K562 (cell line): ENCODE measurements around the gene CHCHD4. TPM values are rescaled to one million over a fixed set of nuclear protein-coding genes. Genes with fewer than 3 reads are reported as not detected.
A peak's percentile ranks its signal among the peaks of the same experiment; 100 is the strongest.

Experiments used
- ASH1L ChIP-seq: fragments of 450-650 bp; IDR thresholded peaks from 2 replicates; pipeline ENCODE4 v1.6.1; 2018; ENCODE audit warnings: borderline replicate concordance, mild to moderate bottlenecking, low read depth; ENCODE audit not compliant: partially characterized antibody
- CREB3L1 ChIP-seq: fragments of 450-650 bp; IDR thresholded peaks from 2 replicates; pipeline ENCODE4 v1.6.1; 2014; ENCODE audit warnings: low read depth, mild to moderate bottlenecking, moderate library complexity, borderline replicate concordance
- CTBP1 ChIP-seq: fragments of 450-650 bp; IDR thresholded peaks from 2 replicates; pipeline ENCODE4 v1.6.1; 2016; ENCODE audit warnings: borderline replicate concordance
- HDGF ChIP-seq: fragments of 450-650 bp; IDR thresholded peaks from 2 replicates; pipeline ENCODE4 v1.6.1; 2016
- HNRNPUL1 ChIP-seq: fragments of 200-400 bp; formaldehyde crosslinking; IDR thresholded peaks from 2 replicates; pipeline ENCODE4 v1.6.1; 2017; ENCODE audit warnings: low read length
- JUN ChIP-seq, 2 experiments: sonication (generic) in 1 of 2; formaldehyde crosslinking in 1 of 2; IDR thresholded peaks; 2 replicates each; pipeline versions ENCODE4 v1.6.1 to v1.8.0; 2012 to 2022; ENCODE audit warnings: borderline replicate concordance in 2 of 2, mild to moderate bottlenecking in 2 of 2, improper control_type of control experiment in 1 of 2, low read depth in 1 of 2, low read length in 1 of 2, missing genetic modification reagents in 1 of 2
- KLF10 ChIP-seq: fragments of 250-450 bp; sonication (Bioruptor Pico); IDR thresholded peaks from 2 replicates; pipeline ENCODE4 v1.6.1; 2021; ENCODE audit warnings: matching md5 sums
- ZBTB11 ChIP-seq, 3 experiments: fragments of 200-800 bp in 1 of 3; fragments of 250-450 bp in 1 of 3; fragments of 450-650 bp in 1 of 3; sonication (Bioruptor Pico) in 1 of 3; sonication (Bioruptor generic) in 1 of 3; formaldehyde crosslinking in 1 of 3; IDR thresholded peaks; 2 replicates each; pipeline versions ENCODE4 v1.6.1 to v1.8.0; 2016 to 2022; ENCODE audit warnings: mild to moderate bottlenecking in 2 of 3, missing genetic modification characterization in 2 of 3, missing compliant biosample characterization in 1 of 3, moderate library complexity in 1 of 3
- ZNF384 ChIP-seq: IDR thresholded peaks from 2 replicates; pipeline ENCODE4 v1.6.1; 2012; ENCODE audit warnings: low read depth, low read length, improper control_type of control experiment
- ZNF639 ChIP-seq, 2 experiments: fragments of 200-800 bp in 1 of 2; sonication (Bioruptor generic) in 1 of 2; sonication (generic) in 1 of 2; formaldehyde crosslinking in 1 of 2; IDR thresholded peaks in 1 of 2; conservative IDR thresholded peaks in 1 of 2; 2 replicates each; pipeline versions ENCODE4 v1.5.0 to v1.6.1; 2016 to 2020; ENCODE audit warnings: missing compliant biosample characterization in 1 of 2, missing genetic modification characterization in 1 of 2, missing genetic modification reagents in 1 of 2
- polyA plus RNA-seq, 8 experiments: library from polyadenylated mRNA; depleted of rRNA in 4 of 8; stranded (reverse) in 5 of 8; unstranded in 3 of 8; fragments of >200 nt; fragmentation: Nextera tagmentation in 2 of 8; fragmentation: Illumina TruSeq in 1 of 8; extraction: Ambion mirVana in 2 of 8; extraction: Trizol in 1 of 8; gene quantifications; 2 replicates each; pipeline versions ENCODE4 v1.2.1 to v1.2.3, GENCODE V29; 2011 to 2014; ENCODE audit warnings: inconsistent platforms in 1 of 8, missing spikeins in 1 of 8
- total RNA-seq, 7 experiments: library from RNA; depleted of rRNA in 6 of 7; stranded (reverse); fragments of >200 nt in 6 of 7; fragmentation: Illumina TruSeq in 2 of 7; extraction: Trizol in 2 of 7; gene quantifications; 2 replicates each; pipeline versions ENCODE4 v1.2.1 to v1.2.3, GENCODE V29; 2011 to 2021; ENCODE audit warnings: low replicate concordance in 1 of 7
- TF ChIP-seq, protein P1 (sequence below): fragments of 250-450 bp; sonication (Bioruptor Pico); IDR thresholded peaks from 2 replicates; pipeline ENCODE4 v1.8.0; 2022; ENCODE audit warnings: inconsistent platforms
- TF ChIP-seq, protein P2 (sequence below): fragments of 450-650 bp; conservative IDR thresholded peaks from 2 replicates; pipeline ENCODE4 v1.6.1; 2016; ENCODE audit warnings: missing genetic modification characterization, low read depth, mild to moderate bottlenecking, control low read depth, missing compliant biosample characterization
- TF ChIP-seq, protein P3 (sequence below): fragments of 450-650 bp; IDR thresholded peaks from 2 replicates; pipeline ENCODE4 v1.6.1; 2016; ENCODE audit warnings: borderline replicate concordance

CHCHD4 gene
- total and polyA plus RNA-seq, 9 of the 15 experiments (the other 6 are each of a cell fraction or from before 2014, with no cell fraction given) = 55.4 to 225 (median 77.2) TPM

DNA sequence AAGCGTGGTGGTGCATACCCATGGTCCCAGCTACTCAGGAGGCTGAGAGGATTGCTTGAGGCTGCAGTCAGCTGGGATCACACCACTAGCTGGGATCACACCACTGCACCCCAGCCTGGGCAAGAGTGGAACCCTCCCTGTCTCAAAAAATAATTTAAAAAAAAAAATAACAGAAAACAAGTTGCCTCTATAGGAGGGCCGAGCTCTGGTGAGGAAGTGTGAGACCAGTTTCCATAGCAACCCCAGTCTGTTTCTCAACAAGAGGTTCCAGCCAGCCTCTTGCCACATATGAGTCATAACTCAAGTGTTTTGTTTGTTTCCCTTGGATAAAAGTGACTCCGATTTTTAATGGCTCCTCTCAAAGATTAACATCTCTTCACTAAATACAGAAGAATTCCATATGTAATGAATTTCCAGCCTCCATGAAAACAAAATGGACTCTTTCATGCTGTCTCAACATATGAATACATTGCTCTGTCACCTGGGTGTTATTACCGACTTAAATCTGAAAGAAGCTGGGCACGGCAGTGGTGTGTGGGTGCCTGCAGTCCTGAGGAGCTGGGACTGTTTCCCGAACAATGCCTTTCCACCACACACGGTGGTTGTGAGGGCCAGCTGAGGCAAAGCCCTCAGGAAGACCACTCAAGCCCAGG is 19.9 kb upstream of the CHCHD4 start (continued):
- peak in 1 of 2 experiments; percentile 82; a peak in 2 of 4 replicates for TF ChIP-seq ZNF639 (CRISPR knock-in tag; conservative IDR thresholded peaks at IDR 0.05 in 1 of 2, IDR thresholded peaks at IDR 0.05 in 1 of 2)
- no peak for TF ChIP-seq CREB3L1
- TF ChIP-seq ZNF384 = peak; percentile 27; the same call in 1 of the 2 replicates
- no peak for TF ChIP-seq KLF10 (CRISPR knock-in tag)
- no peak for TF ChIP-seq HNRNPUL1
- no peak for TF ChIP-seq CTBP1
- TF ChIP-seq, protein P1, sequence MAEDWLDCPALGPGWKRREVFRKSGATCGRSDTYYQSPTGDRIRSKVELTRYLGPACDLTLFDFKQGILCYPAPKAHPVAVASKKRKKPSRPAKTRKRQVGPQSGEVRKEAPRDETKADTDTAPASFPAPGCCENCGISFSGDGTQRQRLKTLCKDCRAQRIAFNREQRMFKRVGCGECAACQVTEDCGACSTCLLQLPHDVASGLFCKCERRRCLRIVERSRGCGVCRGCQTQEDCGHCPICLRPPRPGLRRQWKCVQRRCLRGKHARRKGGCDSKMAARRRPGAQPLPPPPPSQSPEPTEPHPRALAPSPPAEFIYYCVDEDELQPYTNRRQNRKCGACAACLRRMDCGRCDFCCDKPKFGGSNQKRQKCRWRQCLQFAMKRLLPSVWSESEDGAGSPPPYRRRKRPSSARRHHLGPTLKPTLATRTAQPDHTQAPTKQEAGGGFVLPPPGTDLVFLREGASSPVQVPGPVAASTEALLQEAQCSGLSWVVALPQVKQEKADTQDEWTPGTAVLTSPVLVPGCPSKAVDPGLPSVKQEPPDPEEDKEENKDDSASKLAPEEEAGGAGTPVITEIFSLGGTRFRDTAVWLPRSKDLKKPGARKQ (CRISPR knock-in tag) = no peak
- peak; percentile 97 for TF ChIP-seq JUN (IDR thresholded peaks at IDR 0.05; ENCODE audit: borderline replicate concordance, low read depth, low read length)
- TF ChIP-seq JUN (CRISPR knock-in tag; IDR thresholded peaks at IDR 0.05; ENCODE audit: borderline replicate concordance) = no peak
- TF ChIP-seq HDGF = no peak
- TF ChIP-seq ASH1L = no peak
- TF ChIP-seq, protein P2, sequence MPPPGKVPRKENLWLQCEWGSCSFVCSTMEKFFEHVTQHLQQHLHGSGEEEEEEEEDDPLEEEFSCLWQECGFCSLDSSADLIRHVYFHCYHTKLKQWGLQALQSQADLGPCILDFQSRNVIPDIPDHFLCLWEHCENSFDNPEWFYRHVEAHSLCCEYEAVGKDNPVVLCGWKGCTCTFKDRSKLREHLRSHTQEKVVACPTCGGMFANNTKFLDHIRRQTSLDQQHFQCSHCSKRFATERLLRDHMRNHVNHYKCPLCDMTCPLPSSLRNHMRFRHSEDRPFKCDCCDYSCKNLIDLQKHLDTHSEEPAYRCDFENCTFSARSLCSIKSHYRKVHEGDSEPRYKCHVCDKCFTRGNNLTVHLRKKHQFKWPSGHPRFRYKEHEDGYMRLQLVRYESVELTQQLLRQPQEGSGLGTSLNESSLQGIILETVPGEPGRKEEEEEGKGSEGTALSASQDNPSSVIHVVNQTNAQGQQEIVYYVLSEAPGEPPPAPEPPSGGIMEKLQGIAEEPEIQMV (tag) = no peak
- TF ChIP-seq, protein P3, sequence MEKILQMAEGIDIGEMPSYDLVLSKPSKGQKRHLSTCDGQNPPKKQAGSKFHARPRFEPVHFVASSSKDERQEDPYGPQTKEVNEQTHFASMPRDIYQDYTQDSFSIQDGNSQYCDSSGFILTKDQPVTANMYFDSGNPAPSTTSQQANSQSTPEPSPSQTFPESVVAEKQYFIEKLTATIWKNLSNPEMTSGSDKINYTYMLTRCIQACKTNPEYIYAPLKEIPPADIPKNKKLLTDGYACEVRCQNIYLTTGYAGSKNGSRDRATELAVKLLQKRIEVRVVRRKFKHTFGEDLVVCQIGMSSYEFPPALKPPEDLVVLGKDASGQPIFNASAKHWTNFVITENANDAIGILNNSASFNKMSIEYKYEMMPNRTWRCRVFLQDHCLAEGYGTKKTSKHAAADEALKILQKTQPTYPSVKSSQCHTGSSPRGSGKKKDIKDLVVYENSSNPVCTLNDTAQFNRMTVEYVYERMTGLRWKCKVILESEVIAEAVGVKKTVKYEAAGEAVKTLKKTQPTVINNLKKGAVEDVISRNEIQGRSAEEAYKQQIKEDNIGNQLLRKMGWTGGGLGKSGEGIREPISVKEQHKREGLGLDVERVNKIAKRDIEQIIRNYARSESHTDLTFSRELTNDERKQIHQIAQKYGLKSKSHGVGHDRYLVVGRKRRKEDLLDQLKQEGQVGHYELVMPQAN = no peak
- no peak for TF ChIP-seq ZBTB11 (CRISPR knock-in tag; IDR thresholded peaks at IDR 0.05)
